Gastroesophageal sphincter (tissue), 4 donors: ENCODE results near the gene PTPRN2. TPM values are rescaled to one million over a fixed set of nuclear protein-coding genes. Genes with fewer than 3 reads are reported as not detected.

Experiments
- ATAC-seq: fragments of 150-250 bp; one replicate; pipeline ENCODE4 v1.9.1; 2016; ENCODE audit warnings: mild to moderate bottlenecking, moderate library complexity
- H3K27ac ChIP-seq, 4 donors: fragments of 200-600 bp; sonication (generic) in 3 of 4; 1 replicate in 3 of 4; 2 replicates in 1 of 4; pipeline ENCODE4 v1.5.1; 2016 to 2019
- H3K27me3 ChIP-seq: fragments of 200-600 bp; sonication (generic); one replicate; pipeline ENCODE4 v1.5.1; 2019
- H3K36me3 ChIP-seq, 2 donors: fragments of 200-600 bp; sonication (generic); one replicate each; pipeline ENCODE4 v1.5.1; 2019; ENCODE audit warnings: control low read depth in 1 of 2
- H3K4me1 ChIP-seq, 3 donors: fragments of 200-600 bp; sonication (generic); 1 replicate in 2 of 3; 2 replicates in 1 of 3; pipeline ENCODE4 v1.5.1; 2016 to 2019; ENCODE audit warnings: control low read depth in 2 of 3
- H3K4me3 ChIP-seq, 2 donors: fragments of 200-600 bp; sonication (generic); one replicate each; pipeline ENCODE4 v1.5.1; 2019; ENCODE audit warnings: mild to moderate bottlenecking in 1 of 2, moderate library complexity in 1 of 2
- H3K9me3 ChIP-seq, 3 donors: fragments of 200-600 bp; sonication (generic); one replicate each; pipeline ENCODE4 v1.5.1; 2017 to 2019; ENCODE audit warnings: control low read depth in 2 of 3
- CTCF ChIP-seq, 4 experiments: fragments of 200-600 bp in 2 of 4; fragments of 450-650 bp in 2 of 4; sonication (generic) in 1 of 4; IDR thresholded peaks; one replicate each; pipeline ENCODE4 v1.5.1; 2017 to 2019; ENCODE audit warnings: antibody characterized with exemption in 4 of 4, mild to moderate bottlenecking in 2 of 4, moderate library complexity in 2 of 4
- EP300 ChIP-seq: sonication (generic); formaldehyde crosslinking; IDR thresholded peaks from one replicate; pipeline ENCODE4 v1.6.1; 2017; ENCODE audit warnings: antibody characterized with exemption, mild to moderate bottlenecking
- POLR2A ChIP-seq, 2 donors: fragments of 450-650 bp; IDR thresholded peaks; one replicate each; pipeline ENCODE4 v1.6.1; 2017; ENCODE audit warnings: antibody characterized with exemption in 2 of 2, mild to moderate bottlenecking in 2 of 2, moderate library complexity in 1 of 2
- POLR2AphosphoS5 ChIP-seq: sonication (generic); formaldehyde crosslinking; IDR thresholded peaks from one replicate; pipeline ENCODE4 v1.6.1; 2017; ENCODE audit warnings: antibody characterized with exemption
- WGBS, 2 donors: methylation state at CpG; one replicate each; pipeline ENCODE4 v1.1.5; 2018; ENCODE audit warnings: low coverage in 1 of 2; 5-methylcytosine and 5-hydroxymethylcytosine counted together
- total RNA-seq, 4 donors: library from RNA; depleted of rRNA; stranded (reverse); fragments of >200 nt; gene quantifications; one replicate each; pipeline ENCODE4 v1.1.0, GENCODE V29; 2016

Gene PTPRN2
- total RNA-seq, 4 donors from 2014 or later, result 1.7 to 4.7 (median 3.3) TPM

- ATAC-seq, result no peak
- WGBS, 2 donors, result 68 to 100% methylated on average over 1 to 3 of the region's 25 CpGs
Observed at GRCh38 chr7:158394936-158395335, 192.7 kb downstream of the PTPRN2 start.

GRCh38 chr7:158393926-158394625 lies 193.5 kb downstream of the PTPRN2 start:
- ATAC-seq, result no peak

More at GRCh38 chr7:158394936-158395335, 192.7 kb downstream of the PTPRN2 start:
- no peak overlapping the region for H3K4me3 ChIP-seq
- no peaks in the 10 kb centered on the region for H3K4me1 ChIP-seq
- no peaks in the 10 kb centered on the region for H3K36me3 ChIP-seq
- H3K9me3 ChIP-seq, result peaks cover 0 to 20% (median 0%) of the 10 kb centered on the region in 3 donors
- TF ChIP-seq EP300 (no peak), CTCF (IDR thresholded peaks at IDR 0.05) (peak in 3 of 4 experiments; percentile 59 to 80 (median 75))
- H3K27me3 ChIP-seq, result peaks cover 12% of the 10 kb centered on the region
- no peak overlapping the region for H3K27ac ChIP-seq

GRCh38 chr7:158392251-158392650 lies 195.4 kb downstream of the PTPRN2 start:
- H3K27me3 ChIP-seq, result peaks cover 17% of the 10 kb centered on the region

More at GRCh38 chr7:158393926-158394625, 193.5 kb downstream of the PTPRN2 start:
- peaks cover 12% of the 10 kb centered on the region for H3K27me3 ChIP-seq
- no peaks in the 10 kb centered on the region for H3K4me1 ChIP-seq
- 84 to 85% methylated on average over 3 to 5 of the region's 16 CpGs for WGBS, 2 donors
- H3K9me3 ChIP-seq, result peaks cover 0 to 12% (median 0%) of the 10 kb centered on the region in 3 donors
- TF ChIP-seq POLR2A (IDR thresholded peaks at IDR 0.05), result no peak
- TF ChIP-seq EP300, result no peak
- no peak for TF ChIP-seq POLR2AphosphoS5
- TF ChIP-seq CTCF (IDR thresholded peaks at IDR 0.05), result no peak
- H3K36me3 ChIP-seq, result no peaks in the 10 kb centered on the region
- H3K4me3 ChIP-seq, result no peak overlapping the region
- H3K27ac ChIP-seq, result no peak overlapping the region

GRCh38 chr7:158391541-158391940 lies 196.1 kb downstream of the PTPRN2 start:
- H3K4me1 ChIP-seq, result no peaks in the 10 kb centered on the region
- H3K27ac ChIP-seq, result no peak overlapping the region
- no peaks in the 10 kb centered on the region for H3K9me3 ChIP-seq
- no peak for ATAC-seq
- H3K36me3 ChIP-seq, result no peaks in the 10 kb centered on the region
- WGBS, 2 donors, result no CpG with 5 or more reads among the region's 4 CpGs
- TF ChIP-seq CTCF (IDR thresholded peaks at IDR 0.05), result no peak
- TF ChIP-seq EP300, result no peak
- TF ChIP-seq POLR2AphosphoS5, result no peak
- no peak for TF ChIP-seq POLR2A (IDR thresholded peaks at IDR 0.05)
- H3K4me3 ChIP-seq, result no peak overlapping the region
- H3K27me3 ChIP-seq, result peaks cover 24% of the 10 kb centered on the region

More at GRCh38 chr7:158392251-158392650, 195.4 kb downstream of the PTPRN2 start:
- Histone ChIP-seq H3K9me3 (no peaks in the 10 kb centered on the region), H3K4me3 (no peak overlapping the region), H3K27ac (no peak overlapping the region), H3K36me3 (no peaks in the 10 kb centered on the region), H3K4me1 (no peaks in the 10 kb centered on the region)
- no CpG with 5 or more reads among the region's 11 CpGs for WGBS, 2 donors
- ATAC-seq, result no peak
- no peak for TF ChIP-seq POLR2AphosphoS5
- TF ChIP-seq CTCF (IDR thresholded peaks at IDR 0.05), result no peak
- TF ChIP-seq POLR2A (IDR thresholded peaks at IDR 0.05), result no peak
- TF ChIP-seq EP300, result no peak

GRCh38 chr7:158391141-158391540 lies 196.5 kb downstream of the PTPRN2 start:
- ATAC-seq, result no peak
- Histone ChIP-seq H3K36me3 (no peaks in the 10 kb centered on the region), H3K27me3 (peaks cover 27% of the 10 kb centered on the region), H3K4me1 (no peaks in the 10 kb centered on the region), H3K4me3 (no peak overlapping the region), H3K9me3 (no peaks in the 10 kb centered on the region), H3K27ac (no peak overlapping the region)
- TF ChIP-seq POLR2AphosphoS5 (no peak), EP300 (no peak), CTCF (IDR thresholded peaks at IDR 0.05) (no peak), POLR2A (IDR thresholded peaks at IDR 0.05) (no peak)
- WGBS, 2 donors, result 96% methylated on average over 5 of the region's 12 CpGs; no CpG with 5 or more reads in 1 of the 2 donors
